ENCODE measurements around the gene TMEM37.

TMEM37 gene

GRCh38 chr2:119461811-119462210 lies 30.2 kb downstream of the TMEM37 start:
- DNase-seq (ENCODE audit: extremely low read depth, low read depth): no peak
- TF ChIP-seq CTCF (IDR thresholded peaks at IDR 0.05; ENCODE audit: low read depth, low read length): no peak

- DNase-seq (ENCODE audit: extremely low read depth, low read depth): no peak
- TF ChIP-seq CTCF (IDR thresholded peaks at IDR 0.05; ENCODE audit: low read depth, low read length): no peak
Observed at GRCh38 chr2:119462574-119462973, 30.9 kb downstream of the TMEM37 start.

DNA sequence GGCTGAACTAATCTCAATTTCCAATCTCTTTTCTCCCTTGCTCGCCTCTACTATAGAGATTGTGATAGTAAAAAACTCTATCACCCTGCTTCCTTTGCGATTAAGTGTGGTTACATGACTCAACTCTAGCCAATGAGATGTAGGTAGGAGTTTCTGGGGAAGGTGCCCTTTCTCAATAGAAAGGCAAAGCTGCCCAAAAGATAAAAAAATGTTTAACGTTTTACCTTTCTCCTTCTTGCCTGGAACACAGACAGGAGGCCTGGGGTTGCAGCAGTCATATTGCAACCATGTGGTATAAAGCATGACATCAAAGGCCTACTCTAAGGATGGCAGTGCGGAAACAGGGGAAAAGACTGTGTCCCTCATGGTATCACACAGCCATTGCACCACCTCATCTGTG lies 31.5 kb downstream of the TMEM37 start:
- no peak for DNase-seq (ENCODE audit: extremely low read depth, low read depth)

DNA sequence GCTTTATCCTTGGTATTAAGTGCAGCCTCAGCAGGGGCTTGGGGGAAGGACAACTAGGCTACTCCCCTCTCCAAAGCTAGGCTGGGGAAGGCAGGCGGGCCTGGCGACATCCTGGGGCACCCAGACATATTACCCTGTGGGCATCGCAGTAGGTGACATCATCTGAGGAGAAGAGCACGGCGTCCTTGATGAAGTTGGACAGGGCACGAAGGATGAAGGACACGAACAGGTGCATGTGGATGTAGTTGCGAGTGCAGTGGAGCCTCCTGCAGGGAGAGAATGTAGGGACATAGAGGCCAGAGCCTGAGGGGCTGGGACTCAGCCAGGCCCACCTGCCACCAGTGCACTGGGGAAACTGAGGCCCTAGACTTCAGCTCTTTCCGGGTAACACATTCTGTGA lies 32.3 kb downstream of the TMEM37 start:
- no peak for DNase-seq (ENCODE audit: extremely low read depth, low read depth)
- no peak for TF ChIP-seq CTCF (IDR thresholded peaks at IDR 0.05; ENCODE audit: low read depth, low read length)

More for the DNA sequence above, 31.5 kb downstream of the TMEM37 start:
- no peak for TF ChIP-seq CTCF (IDR thresholded peaks at IDR 0.05; ENCODE audit: low read depth, low read length)

- no peak for DNase-seq (ENCODE audit: extremely low read depth, low read depth)
- no peak for TF ChIP-seq CTCF (IDR thresholded peaks at IDR 0.05; ENCODE audit: low read depth, low read length)
Observed at GRCh38 chr2:119464981-119465380, 33.3 kb downstream of the TMEM37 start.

DNA sequence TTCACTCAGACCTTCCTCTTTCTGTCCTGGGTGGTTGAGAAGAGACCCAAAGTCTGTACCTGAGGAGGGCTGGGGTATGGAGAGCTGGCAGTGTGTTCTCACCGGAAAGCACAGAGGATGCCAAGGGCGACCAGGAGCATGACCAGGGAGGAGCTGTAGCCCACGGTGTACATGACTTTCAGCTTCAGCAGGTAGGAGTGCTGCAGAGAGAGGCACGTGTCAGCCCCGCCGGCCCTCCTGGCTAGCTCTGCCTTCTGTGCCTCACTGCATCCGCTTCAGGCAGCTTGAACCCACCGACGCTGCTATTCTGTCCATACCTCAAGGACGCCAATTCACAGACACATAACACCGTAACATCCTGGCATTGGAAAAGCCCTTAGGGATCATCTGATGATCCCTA lies 34.0 kb downstream of the TMEM37 start:
- TF ChIP-seq CTCF (IDR thresholded peaks at IDR 0.05; ENCODE audit: low read depth, low read length): no peak
- DNase-seq (ENCODE audit: extremely low read depth, low read depth): no peak

DNA sequence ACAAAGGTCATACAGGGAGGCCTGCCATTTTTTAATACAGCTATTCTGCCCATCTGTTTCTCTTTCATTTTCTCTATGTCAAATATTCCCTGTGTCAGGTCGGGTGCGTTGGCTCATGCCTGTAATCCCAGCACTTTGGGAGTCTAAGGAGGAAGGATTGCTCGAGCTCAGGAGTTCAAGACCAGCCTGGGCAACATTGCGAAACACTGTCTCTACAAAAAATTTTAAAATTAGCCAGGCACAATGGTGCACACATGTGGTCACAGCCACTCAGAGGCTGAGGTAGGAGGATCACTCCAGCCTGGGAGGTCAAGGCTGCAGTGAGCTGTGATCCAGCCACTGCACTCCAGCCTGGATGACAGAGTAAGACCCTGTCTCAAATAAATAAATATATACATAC lies 34.7 kb downstream of the TMEM37 start:
- no peak for TF ChIP-seq CTCF (IDR thresholded peaks at IDR 0.05; ENCODE audit: low read depth, low read length)
- DNase-seq (ENCODE audit: extremely low read depth, low read depth): no peak

Data from AG09319 (cell line).